Thymus (tissue), 11 donors: ENCODE results near the gene FAM177A1. TPM values are rescaled to one million over a fixed set of nuclear protein-coding genes. Genes with fewer than 3 reads are reported as not detected.
"Not testable (repeated sequence)": the region's sequence is repeated elsewhere in the genome, so short reads cannot be mapped to it uniquely, and the experiment has no call there.

ENCODE experiments used
- DNase-seq, 9 donors: peaks; one replicate each; pipeline ENCODE4 v3.0.0-alpha.2; 2013; ENCODE audit warnings: low spot score in 9 of 9, low read depth in 6 of 9, missing footprints in 1 of 9
- H3K27ac ChIP-seq, 2 donors: one replicate each; pipeline ENCODE4 v1.5.1; 2013; ENCODE audit warnings: control low read depth in 1 of 2, low read depth in 1 of 2, low read length in 1 of 2, mild to moderate bottlenecking in 1 of 2, moderate library complexity in 1 of 2
- H3K27me3 ChIP-seq, 2 donors: one replicate each; pipeline ENCODE4 v1.5.1; 2013; ENCODE audit warnings: low read length in 1 of 2; ENCODE audit not compliant: control insufficient read depth in 2 of 2, insufficient read depth in 1 of 2
- H3K36me3 ChIP-seq, 2 donors: one replicate each; pipeline ENCODE4 v1.5.1; 2013; ENCODE audit warnings: low read length in 1 of 2, mild to moderate bottlenecking in 1 of 2, moderate library complexity in 1 of 2; ENCODE audit not compliant: control insufficient read depth in 2 of 2, insufficient read depth in 2 of 2
- H3K4me1 ChIP-seq, 2 donors: one replicate each; pipeline ENCODE4 v1.5.1; 2013; ENCODE audit warnings: low read length in 2 of 2; ENCODE audit not compliant: control insufficient read depth in 2 of 2, insufficient read depth in 2 of 2
- H3K4me3 ChIP-seq, 2 donors: one replicate each; pipeline ENCODE4 v1.5.1; 2013; ENCODE audit warnings: low read length in 2 of 2, control low read depth in 1 of 2, mild to moderate bottlenecking in 1 of 2
- H3K9me3 ChIP-seq, 2 donors: one replicate each; pipeline ENCODE4 v1.5.1; 2013; ENCODE audit warnings: low read length in 1 of 2, mild to moderate bottlenecking in 1 of 2; ENCODE audit not compliant: control insufficient read depth in 2 of 2, insufficient read depth in 1 of 2
- WGBS: extraction: QIAGEN DNeasy Blood & Tissue Kit; methylation state at CpG from one replicate; pipeline ENCODE4 v1.1.7; 2013; 5-methylcytosine and 5-hydroxymethylcytosine counted together
- polyA plus RNA-seq: library from polyadenylated mRNA; stranded (reverse); fragments of 200-250 nt; gene quantifications from one replicate; pipeline ENCODE4 v1.2.3, GENCODE V29; 2013
- total RNA-seq: library from RNA; stranded (reverse); fragments of 120-200 nt; gene quantifications from one replicate; pipeline ENCODE4 v1.2.4, GENCODE V29; 2013
- donor health status: healthy.

The FAM177A1 gene
- total and polyA plus RNA-seq, 2 donors = 25.3 to 65.1 TPM

GRCh38 chr14:35032562-35032961 lies 13.5 kb upstream of the FAM177A1 start:
- 97% methylated on average over 2 of the region's 2 CpGs for WGBS
- DNase-seq = no peak
- H3K4me1 ChIP-seq = no peaks in the 10 kb centered on the region
- peaks cover 6 to 17% of the 10 kb centered on the region in 2 donors for H3K9me3 ChIP-seq
- peaks cover 8 to 19% of the 10 kb centered on the region in 2 donors for H3K36me3 ChIP-seq
- H3K27me3 ChIP-seq = no peaks in the 10 kb centered on the region
- no peak overlapping the region for H3K27ac ChIP-seq
- H3K4me3 ChIP-seq = no peak overlapping the region

GRCh38 chr14:35034440-35034833 lies 11.6 kb upstream of the FAM177A1 start:
- no peaks in the 10 kb centered on the region for H3K4me1 ChIP-seq
- DNase-seq = no peak
- H3K27me3 ChIP-seq = no peaks in the 10 kb centered on the region
- WGBS = over 99% methylated on average over 5 of the region's 5 CpGs
- H3K4me3 ChIP-seq = no peak overlapping the region
- peaks cover 6 to 17% of the 10 kb centered on the region in 2 donors for H3K9me3 ChIP-seq
- no peak overlapping the region for H3K27ac ChIP-seq
- H3K36me3 ChIP-seq = peaks cover 5 to 19% of the 10 kb centered on the region in 2 donors

- 99% methylated on average over 5 of the region's 5 CpGs for WGBS
- H3K4me3 ChIP-seq, DNase-seq, H3K27me3 ChIP-seq, H3K27ac ChIP-seq, H3K4me1 ChIP-seq: not testable (repeated sequence)
- Histone ChIP-seq H3K36me3 (peaks cover 2 to 14% of the 10 kb centered on the region in 2 donors), H3K9me3 (peaks cover 6 to 17% of the 10 kb centered on the region in 2 donors)
Observed at GRCh38 chr14:35034944-35035554, 11.0 kb upstream of the FAM177A1 start.

- peaks cover 6 to 17% of the 10 kb centered on the region in 2 donors for H3K9me3 ChIP-seq
- 99% methylated on average over 11 of the region's 17 CpGs for WGBS
- not testable (repeated sequence) for DNase-seq, H3K4me3 ChIP-seq, H3K27me3 ChIP-seq, H3K27ac ChIP-seq, H3K4me1 ChIP-seq, H3K36me3 ChIP-seq
Observed at GRCh38 chr14:35038312-35038711, 7.8 kb upstream of the FAM177A1 start.

- no peaks in the 10 kb centered on the region for H3K9me3 ChIP-seq
- H3K4me1 ChIP-seq = peaks cover 4 to 7% of the 10 kb centered on the region in 2 donors
- no peak overlapping the region for H3K4me3 ChIP-seq
- no peaks in the 10 kb centered on the region for H3K36me3 ChIP-seq
- H3K27ac ChIP-seq = no peak overlapping the region
- WGBS = over 99% methylated on average over 3 of the region's 3 CpGs
- no peak for DNase-seq
- no peaks in the 10 kb centered on the region for H3K27me3 ChIP-seq
Observed at GRCh38 chr14:35042632-35043031, 3.4 kb upstream of the FAM177A1 start.

- Histone ChIP-seq H3K36me3 (no peaks in the 10 kb centered on the region), H3K4me3 (no peak overlapping the region), H3K4me1 (peaks cover 4 to 7% of the 10 kb centered on the region in 2 donors), H3K9me3 (no peaks in the 10 kb centered on the region), H3K27ac (no peak overlapping the region), H3K27me3 (no peaks in the 10 kb centered on the region)
- no peak for DNase-seq
- WGBS = 99% methylated on average over 2 of the region's 2 CpGs
Observed at GRCh38 chr14:35043046-35043445, 3.0 kb upstream of the FAM177A1 start.

- Histone ChIP-seq H3K27ac (peak overlapping the region; percentile 90 to 96), H3K4me3 (peak overlapping the region; percentile 68 to 78), H3K4me1 (peaks cover 4 to 7% of the 10 kb centered on the region in 2 donors), H3K9me3 (no peaks in the 10 kb centered on the region), H3K36me3 (peaks cover 0 to 4% of the 10 kb centered on the region in 2 donors), H3K27me3 (no peaks in the 10 kb centered on the region)
- peak in 2 of 9 donors; percentile 4 to 11 for DNase-seq
- WGBS = 29% methylated on average over 8 of the region's 8 CpGs
Observed at GRCh38 chr14:35044939-35045797, 904 bp upstream of the FAM177A1 start.

- 0% methylated on average over 6 of the region's 6 CpGs for WGBS
Observed at GRCh38 chr14:35045798-35046047, 349 bp upstream of the FAM177A1 start.

GRCh38 chr14:35046751-35047536 lies 872 bp downstream of the FAM177A1 start:
- peak overlapping the region; percentile 68 to 78 for H3K4me3 ChIP-seq
- peak in 4 of 9 donors; percentile 6 to 30 (median 14) for DNase-seq
- 32% methylated on average over 23 of the region's 23 CpGs for WGBS
- H3K36me3 ChIP-seq = peaks cover 0 to 8% of the 10 kb centered on the region in 2 donors
- H3K27me3 ChIP-seq = no peaks in the 10 kb centered on the region
- no peaks in the 10 kb centered on the region for H3K9me3 ChIP-seq
- H3K4me1 ChIP-seq = peaks cover 4 to 7% of the 10 kb centered on the region in 2 donors
- peak overlapping the region; percentile 90 for H3K27ac ChIP-seq

More at GRCh38 chr14:35045798-35046047, 349 bp upstream of the FAM177A1 start:
- Histone ChIP-seq H3K36me3 (peaks cover 0 to 7% of the 10 kb centered on the region in 2 donors), H3K4me3 (peak overlapping the region; percentile 68 to 78), H3K27me3 (no peaks in the 10 kb centered on the region), H3K9me3 (no peaks in the 10 kb centered on the region), H3K27ac (peak overlapping the region; percentile 90 to 96), H3K4me1 (peaks cover 4 to 7% of the 10 kb centered on the region in 2 donors)
- no peak for DNase-seq
